Measurements from ENCODE around the gene FBXW7.

The FBXW7 gene

DNA sequence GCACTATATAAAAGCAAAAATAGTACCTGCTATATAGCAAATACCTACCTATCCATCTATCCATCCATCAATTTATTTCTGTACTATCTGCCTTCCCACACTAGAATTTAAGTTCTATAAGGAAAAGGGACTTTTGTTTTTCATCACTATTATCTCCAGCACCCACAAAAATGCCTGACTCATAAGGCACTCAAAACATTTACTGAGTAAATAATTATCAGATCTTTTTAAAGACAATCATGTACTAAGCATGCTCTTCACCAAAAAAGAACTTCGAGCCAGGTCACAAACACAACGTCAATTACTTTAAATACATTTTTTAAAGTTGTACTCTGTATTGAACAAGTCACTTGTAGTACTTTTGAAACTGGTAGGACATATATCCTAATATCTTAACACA is 119.9 kb downstream of the FBXW7 start:
- TF ChIP-seq, protein P1, sequence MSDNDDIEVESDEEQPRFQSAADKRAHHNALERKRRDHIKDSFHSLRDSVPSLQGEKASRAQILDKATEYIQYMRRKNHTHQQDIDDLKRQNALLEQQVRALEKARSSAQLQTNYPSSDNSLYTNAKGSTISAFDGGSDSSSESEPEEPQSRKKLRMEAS (IDR thresholded peaks at IDR 0.05) = no peak
- no peak for TF ChIP-seq EP300 (IDR thresholded peaks at IDR 0.05; ENCODE audit: borderline replicate concordance)
- TF ChIP-seq TCF12 (IDR thresholded peaks at IDR 0.05; ENCODE audit: low read depth) = no peak
- no peak for TF ChIP-seq CEBPB (IDR thresholded peaks at IDR 0.05)
- no peak for TF ChIP-seq EGR1 (IDR thresholded peaks at IDR 0.05)
- no peak for TF ChIP-seq NFIC (IDR thresholded peaks at IDR 0.05)
- TF ChIP-seq FOXM1 (IDR thresholded peaks at IDR 0.05; ENCODE audit: borderline replicate concordance, low read depth) = no peak
- TF ChIP-seq TEAD4 (IDR thresholded peaks at IDR 0.05) = no peak
- no peak for TF ChIP-seq ZBTB7A (IDR thresholded peaks at IDR 0.05; ENCODE audit: low read depth)
- TF ChIP-seq RAD21 (IDR thresholded peaks at IDR 0.05; ENCODE audit: low read depth) = no peak
- TF ChIP-seq YY1 (IDR thresholded peaks at IDR 0.05; ENCODE audit: low read depth) = no peak
- TF ChIP-seq, protein P2, sequence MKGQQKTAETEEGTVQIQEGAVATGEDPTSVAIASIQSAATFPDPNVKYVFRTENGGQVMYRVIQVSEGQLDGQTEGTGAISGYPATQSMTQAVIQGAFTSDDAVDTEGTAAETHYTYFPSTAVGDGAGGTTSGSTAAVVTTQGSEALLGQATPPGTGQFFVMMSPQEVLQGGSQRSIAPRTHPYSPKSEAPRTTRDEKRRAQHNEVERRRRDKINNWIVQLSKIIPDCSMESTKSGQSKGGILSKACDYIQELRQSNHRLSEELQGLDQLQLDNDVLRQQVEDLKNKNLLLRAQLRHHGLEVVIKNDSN (IDR thresholded peaks at IDR 0.05) = no peak

DNA sequence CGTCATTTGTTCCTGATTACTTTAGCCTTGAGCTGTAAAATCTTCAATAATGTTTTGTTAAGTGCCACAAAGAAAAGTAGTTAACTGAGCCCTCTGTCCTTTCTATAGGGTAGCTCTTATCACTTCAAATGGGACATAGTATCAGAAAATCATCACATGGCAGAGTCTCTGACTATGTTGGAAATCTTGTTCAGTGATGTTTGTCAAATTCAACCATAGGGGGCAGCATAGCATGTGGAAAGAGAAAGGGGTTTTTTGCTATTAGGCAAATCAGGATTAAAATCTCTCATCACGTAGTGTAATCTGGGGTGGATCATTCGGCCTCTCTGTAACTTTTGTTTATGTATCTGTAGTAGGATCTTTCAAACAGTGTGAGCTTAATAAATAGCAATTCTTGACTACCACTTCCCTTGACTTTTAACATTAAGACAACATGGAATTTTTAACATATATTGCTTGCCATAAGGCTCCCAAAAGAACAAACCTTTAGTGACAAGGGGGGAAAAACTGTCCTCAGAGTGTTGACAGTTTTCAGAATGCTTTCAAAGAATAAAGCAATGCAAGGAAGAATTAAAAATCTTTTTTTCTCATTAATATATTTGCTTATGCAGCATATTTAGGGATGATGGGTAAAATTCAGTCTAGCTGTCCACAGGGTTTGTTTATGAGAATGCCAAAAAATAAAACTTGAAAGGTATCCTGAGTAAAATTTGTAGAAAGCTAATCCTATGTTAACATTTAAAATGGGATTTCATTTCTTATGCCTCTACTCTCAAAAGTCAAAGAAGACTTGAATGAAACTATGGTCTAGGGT is 127.2 kb downstream of the FBXW7 start:
- TF ChIP-seq, protein P2 (IDR thresholded peaks at IDR 0.05) = no peak
- TF ChIP-seq CREB1 (IDR thresholded peaks at IDR 0.05; ENCODE audit: low read depth) (no peak), RAD21 (IDR thresholded peaks at IDR 0.05; ENCODE audit: low read depth) (peak; percentile 69), CEBPB (IDR thresholded peaks at IDR 0.05) (no peak), TCF12 (IDR thresholded peaks at IDR 0.05; ENCODE audit: low read depth) (no peak), NFIC (IDR thresholded peaks at IDR 0.05) (no peak), FOXM1 (IDR thresholded peaks at IDR 0.05; ENCODE audit: borderline replicate concordance, low read depth) (no peak)
- TF ChIP-seq, protein P1 (IDR thresholded peaks at IDR 0.05) = no peak
- TF ChIP-seq, protein P3, sequence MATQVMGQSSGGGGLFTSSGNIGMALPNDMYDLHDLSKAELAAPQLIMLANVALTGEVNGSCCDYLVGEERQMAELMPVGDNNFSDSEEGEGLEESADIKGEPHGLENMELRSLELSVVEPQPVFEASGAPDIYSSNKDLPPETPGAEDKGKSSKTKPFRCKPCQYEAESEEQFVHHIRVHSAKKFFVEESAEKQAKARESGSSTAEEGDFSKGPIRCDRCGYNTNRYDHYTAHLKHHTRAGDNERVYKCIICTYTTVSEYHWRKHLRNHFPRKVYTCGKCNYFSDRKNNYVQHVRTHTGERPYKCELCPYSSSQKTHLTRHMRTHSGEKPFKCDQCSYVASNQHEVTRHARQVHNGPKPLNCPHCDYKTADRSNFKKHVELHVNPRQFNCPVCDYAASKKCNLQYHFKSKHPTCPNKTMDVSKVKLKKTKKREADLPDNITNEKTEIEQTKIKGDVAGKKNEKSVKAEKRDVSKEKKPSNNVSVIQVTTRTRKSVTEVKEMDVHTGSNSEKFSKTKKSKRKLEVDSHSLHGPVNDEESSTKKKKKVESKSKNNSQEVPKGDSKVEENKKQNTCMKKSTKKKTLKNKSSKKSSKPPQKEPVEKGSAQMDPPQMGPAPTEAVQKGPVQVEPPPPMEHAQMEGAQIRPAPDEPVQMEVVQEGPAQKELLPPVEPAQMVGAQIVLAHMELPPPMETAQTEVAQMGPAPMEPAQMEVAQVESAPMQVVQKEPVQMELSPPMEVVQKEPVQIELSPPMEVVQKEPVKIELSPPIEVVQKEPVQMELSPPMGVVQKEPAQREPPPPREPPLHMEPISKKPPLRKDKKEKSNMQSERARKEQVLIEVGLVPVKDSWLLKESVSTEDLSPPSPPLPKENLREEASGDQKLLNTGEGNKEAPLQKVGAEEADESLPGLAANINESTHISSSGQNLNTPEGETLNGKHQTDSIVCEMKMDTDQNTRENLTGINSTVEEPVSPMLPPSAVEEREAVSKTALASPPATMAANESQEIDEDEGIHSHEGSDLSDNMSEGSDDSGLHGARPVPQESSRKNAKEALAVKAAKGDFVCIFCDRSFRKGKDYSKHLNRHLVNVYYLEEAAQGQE (IDR thresholded peaks at IDR 0.05; ENCODE audit: low read depth) = no peak

DNA sequence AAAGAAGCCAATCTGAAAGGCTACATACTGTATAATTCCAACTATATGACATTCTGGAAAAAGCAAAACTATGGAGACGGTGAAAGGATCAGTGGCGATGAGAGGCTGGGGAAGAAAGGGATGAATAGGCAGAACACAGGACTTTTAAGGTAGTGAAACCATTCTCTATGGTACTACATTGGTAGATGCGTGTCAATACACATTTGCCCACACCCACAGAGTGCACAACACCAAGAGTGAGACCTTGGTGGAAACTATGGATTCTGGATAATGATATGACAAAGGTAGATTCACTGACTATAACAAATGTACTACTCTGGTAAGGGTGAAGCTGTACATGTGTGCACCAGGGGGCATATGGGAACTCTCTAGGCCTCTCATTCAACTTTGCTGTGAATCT is 134.5 kb downstream of the FBXW7 start:
- TF ChIP-seq ZBTB7A (IDR thresholded peaks at IDR 0.05; ENCODE audit: low read depth) (no peak), TCF12 (IDR thresholded peaks at IDR 0.05; ENCODE audit: low read depth) (no peak), TAF1 (IDR thresholded peaks at IDR 0.05; ENCODE audit: low read depth) (no peak), CEBPB (IDR thresholded peaks at IDR 0.05) (no peak), YY1 (IDR thresholded peaks at IDR 0.05; ENCODE audit: low read depth) (no peak), EGR1 (IDR thresholded peaks at IDR 0.05) (no peak), TEAD4 (IDR thresholded peaks at IDR 0.05) (no peak), CREB1 (IDR thresholded peaks at IDR 0.05; ENCODE audit: low read depth) (no peak), NFIC (IDR thresholded peaks at IDR 0.05) (no peak)
- TF ChIP-seq, protein P3 (IDR thresholded peaks at IDR 0.05; ENCODE audit: low read depth) = no peak

DNA sequence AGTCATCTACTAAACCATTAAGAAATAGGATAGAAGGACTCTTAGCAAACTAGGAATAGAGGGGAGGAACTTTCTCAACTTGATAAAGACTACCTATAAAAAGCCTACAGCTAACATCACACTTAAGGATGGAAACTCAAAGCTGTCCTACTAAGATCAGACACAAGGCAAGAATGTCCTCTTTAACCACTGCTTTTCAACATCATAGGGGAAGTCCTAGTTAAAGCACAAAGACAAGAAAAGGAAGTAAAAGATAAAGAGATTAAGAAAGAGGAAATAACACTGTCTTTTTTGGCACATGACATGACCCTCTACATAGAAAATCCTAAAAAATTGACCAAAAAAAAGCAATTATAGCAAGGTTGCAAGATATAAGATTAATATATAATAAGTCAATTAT is 136.6 kb downstream of the FBXW7 start:
- TF ChIP-seq ZBTB7A (IDR thresholded peaks at IDR 0.05; ENCODE audit: low read depth) = no peak
- TF ChIP-seq FOXM1 (IDR thresholded peaks at IDR 0.05; ENCODE audit: borderline replicate concordance, low read depth) = no peak

DNA sequence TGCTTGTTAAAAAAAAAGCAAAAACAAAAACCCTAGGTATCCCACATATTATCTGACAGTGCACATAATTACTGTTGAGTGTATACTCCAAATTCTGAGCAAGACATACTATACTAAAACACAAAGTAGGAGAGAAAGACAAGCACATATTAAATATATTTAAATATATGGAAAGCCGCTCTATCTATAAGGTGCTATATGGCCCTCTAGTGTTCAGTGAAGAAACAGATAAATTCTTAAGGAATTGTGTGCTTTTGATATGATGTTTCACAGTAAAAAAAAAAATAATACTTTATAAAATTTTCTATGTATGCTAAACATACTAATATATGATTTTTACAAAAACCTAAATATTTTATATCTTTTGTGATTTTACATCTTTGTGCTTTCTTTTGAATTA is 137.8 kb downstream of the FBXW7 start:
- TF ChIP-seq RAD21 (IDR thresholded peaks at IDR 0.05; ENCODE audit: low read depth) = peak; percentile 33; the same call in 1 of the 2 replicates
- TF ChIP-seq CREB1 (IDR thresholded peaks at IDR 0.05; ENCODE audit: low read depth) = no peak

DNA sequence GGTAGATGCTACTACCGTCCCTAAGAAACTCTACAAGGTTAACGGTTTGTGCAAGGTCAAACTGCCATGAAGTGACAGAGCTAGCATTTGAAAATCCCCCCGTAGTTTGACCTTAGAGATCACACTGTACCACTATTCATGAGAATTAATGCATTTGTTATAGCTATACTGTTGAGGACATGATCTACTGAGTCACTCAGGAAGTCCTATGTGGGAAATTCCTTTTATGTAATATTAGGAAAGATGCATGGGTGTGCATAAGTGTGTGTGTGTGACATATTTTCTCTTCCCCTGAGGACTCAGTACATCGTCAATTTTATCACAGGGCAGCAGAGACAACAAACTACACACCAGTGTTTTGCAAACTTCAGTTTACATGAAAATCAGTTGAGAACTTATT is 141.1 kb downstream of the FBXW7 start:
- TF ChIP-seq ZBTB7A (IDR thresholded peaks at IDR 0.05; ENCODE audit: low read depth) (no peak), RAD21 (IDR thresholded peaks at IDR 0.05; ENCODE audit: low read depth) (no peak), NFIC (IDR thresholded peaks at IDR 0.05) (no peak), CEBPB (IDR thresholded peaks at IDR 0.05) (no peak), FOXM1 (IDR thresholded peaks at IDR 0.05; ENCODE audit: borderline replicate concordance, low read depth) (no peak), TCF12 (IDR thresholded peaks at IDR 0.05; ENCODE audit: low read depth) (no peak), EGR1 (IDR thresholded peaks at IDR 0.05) (no peak), TAF1 (IDR thresholded peaks at IDR 0.05; ENCODE audit: low read depth) (no peak), TEAD4 (IDR thresholded peaks at IDR 0.05) (no peak), YY1 (IDR thresholded peaks at IDR 0.05; ENCODE audit: low read depth) (no peak), EP300 (IDR thresholded peaks at IDR 0.05; ENCODE audit: borderline replicate concordance) (no peak), CREB1 (IDR thresholded peaks at IDR 0.05; ENCODE audit: low read depth) (no peak)
- TF ChIP-seq, protein P2 (IDR thresholded peaks at IDR 0.05) = no peak
- TF ChIP-seq, protein P3 (IDR thresholded peaks at IDR 0.05; ENCODE audit: low read depth) = no peak
- TF ChIP-seq, protein P1 (IDR thresholded peaks at IDR 0.05) = no peak
